Erythroblast (primary cell): ENCODE results near the gene BCL2L13.

Source experiments
- GATA1 ChIP-seq: IDR thresholded peaks from 2 replicates; pipeline ENCODE4 v1.6.1; 2011; ENCODE audit warnings: low read depth, mild to moderate bottlenecking, control low read depth, low read length, moderate library complexity
- POLR2A ChIP-seq: IDR thresholded peaks from 2 replicates; pipeline ENCODE4 v1.6.1; 2011; ENCODE audit warnings: mild to moderate bottlenecking, low read length

DNA sequence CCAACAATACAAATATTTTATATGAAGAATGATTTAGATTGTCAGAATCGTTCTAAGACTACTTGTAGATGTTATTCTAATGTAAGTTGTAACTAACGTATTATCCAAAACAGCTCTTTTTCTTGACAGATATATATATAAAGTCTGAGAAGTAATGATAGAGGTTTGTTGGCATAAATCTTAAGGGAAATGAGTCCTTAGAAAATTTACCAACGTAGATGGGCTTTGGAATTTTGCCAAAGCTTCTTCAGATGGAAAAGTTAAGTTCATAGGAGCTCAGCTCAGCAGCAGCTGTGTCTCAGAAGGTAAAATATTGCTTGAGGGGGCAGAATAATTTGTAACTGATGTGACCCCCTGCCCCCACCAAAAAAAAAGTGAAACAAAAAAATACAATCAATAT is 69.0 kb downstream of the BCL2L13 start:
- TF ChIP-seq POLR2A (no peak), GATA1 (no peak)
